GM18508 (cell line): ENCODE data around the gene PEX11B.
A peak's percentile ranks its signal among the peaks of the same experiment; 100 is the strongest.

Experiments
- ATAC-seq: cut with Tn5 transposase; IDR thresholded peaks from one replicate; pipeline ENCODE4 v1.9.1; 2021; ENCODE audit warnings: moderate number of reproducible peaks; ENCODE audit not compliant: insufficient read depth, unreplicated experiment

Gene PEX11B, protein sequence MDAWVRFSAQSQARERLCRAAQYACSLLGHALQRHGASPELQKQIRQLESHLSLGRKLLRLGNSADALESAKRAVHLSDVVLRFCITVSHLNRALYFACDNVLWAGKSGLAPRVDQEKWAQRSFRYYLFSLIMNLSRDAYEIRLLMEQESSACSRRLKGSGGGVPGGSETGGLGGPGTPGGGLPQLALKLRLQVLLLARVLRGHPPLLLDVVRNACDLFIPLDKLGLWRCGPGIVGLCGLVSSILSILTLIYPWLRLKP

DNA sequence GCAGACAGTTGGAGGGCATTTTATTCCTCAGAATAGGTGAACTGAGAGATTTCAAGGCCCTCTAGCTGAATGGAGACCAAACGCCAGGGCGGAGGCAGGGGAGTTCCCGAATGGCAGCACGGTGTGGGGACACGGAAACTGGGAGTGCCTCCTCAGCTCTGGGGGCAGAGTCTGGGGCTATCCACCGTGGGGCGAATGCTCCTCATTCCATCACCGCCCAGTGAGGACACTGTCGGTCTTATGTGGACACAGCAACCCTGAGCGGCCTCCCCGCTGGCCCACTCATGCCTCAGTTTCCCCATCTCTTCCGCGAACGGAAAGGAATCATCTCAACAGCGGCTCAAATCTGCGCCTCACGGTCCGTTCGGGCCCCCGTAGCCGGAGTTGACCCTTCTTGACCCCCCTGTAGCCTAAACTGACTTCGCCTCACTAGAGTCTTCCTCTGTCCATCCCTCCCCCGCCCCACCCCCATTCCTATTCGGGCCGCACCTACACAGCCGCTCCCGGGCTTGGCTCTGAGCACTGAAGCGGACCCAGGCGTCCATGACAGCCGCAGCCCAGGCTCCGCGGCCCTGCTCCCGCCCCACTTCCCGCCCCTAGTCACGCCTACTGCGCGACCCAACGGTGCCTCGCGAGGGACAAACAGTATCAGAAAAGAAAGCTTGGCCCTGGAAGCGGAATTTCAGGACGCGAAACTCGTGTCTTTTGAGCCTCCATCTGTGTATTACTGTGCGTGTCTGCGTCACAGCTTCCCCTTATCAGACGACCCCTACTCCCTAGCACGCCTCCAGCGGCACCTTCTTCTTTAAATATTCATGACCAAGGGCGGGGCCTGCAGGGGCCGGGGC, at the start of gene PEX11B:
TSS of gene PEX11B (minus strand) at position 574 of the 848 bp plus-strand sequence. CDS start at position 545, 29 bp downstream.
- ATAC-seq: no peak

DNA sequence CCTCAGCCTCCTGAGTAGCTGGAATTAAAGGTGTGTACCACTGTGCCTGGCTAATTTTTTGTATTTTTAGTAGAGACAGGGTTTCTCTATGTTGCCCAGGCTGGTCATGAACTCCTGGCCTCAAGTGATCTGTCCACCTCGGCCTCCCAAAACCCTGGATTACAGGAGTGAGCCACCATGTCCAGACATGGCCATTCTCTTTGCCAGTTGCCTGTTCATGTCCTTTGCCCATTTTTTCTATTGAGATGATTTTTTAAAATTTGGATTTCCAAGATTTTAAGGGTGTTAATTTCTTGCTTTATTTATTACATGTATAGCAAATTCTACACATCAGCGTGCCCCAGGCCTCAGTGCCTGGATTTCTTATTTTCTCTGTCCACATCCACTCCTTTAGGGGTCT, 48.8 kb upstream of the PEX11B start:
- ATAC-seq: no peak

DNA sequence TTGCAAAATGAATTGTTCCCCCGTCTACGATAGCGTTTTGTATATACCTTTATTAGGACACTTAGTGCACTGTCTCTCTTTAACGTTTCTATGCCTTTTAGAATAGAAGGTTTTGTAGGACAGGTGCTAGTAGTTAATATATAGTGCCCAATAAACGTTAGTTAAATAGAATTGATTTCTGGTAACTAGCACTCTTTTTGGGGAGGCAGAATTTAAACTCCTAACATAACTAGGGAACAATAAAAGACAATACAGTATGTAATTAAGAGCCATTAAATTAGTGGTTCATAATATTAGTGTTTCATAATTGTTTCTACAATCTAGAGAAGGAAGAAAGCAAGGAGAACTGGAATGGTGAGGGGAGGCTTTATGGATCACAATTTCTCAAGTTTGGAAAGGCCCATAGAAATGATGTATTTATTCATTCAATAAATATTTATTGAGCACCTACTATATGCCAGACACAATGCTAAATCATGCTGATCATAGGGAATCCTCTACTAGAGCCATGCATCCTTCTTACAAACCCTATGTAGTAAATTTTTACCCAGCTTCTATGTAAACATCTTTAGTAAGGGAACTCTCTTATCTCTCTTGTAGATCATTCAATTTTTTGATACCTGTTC, 46.7 kb upstream of the PEX11B start:
- ATAC-seq: no peak

DNA sequence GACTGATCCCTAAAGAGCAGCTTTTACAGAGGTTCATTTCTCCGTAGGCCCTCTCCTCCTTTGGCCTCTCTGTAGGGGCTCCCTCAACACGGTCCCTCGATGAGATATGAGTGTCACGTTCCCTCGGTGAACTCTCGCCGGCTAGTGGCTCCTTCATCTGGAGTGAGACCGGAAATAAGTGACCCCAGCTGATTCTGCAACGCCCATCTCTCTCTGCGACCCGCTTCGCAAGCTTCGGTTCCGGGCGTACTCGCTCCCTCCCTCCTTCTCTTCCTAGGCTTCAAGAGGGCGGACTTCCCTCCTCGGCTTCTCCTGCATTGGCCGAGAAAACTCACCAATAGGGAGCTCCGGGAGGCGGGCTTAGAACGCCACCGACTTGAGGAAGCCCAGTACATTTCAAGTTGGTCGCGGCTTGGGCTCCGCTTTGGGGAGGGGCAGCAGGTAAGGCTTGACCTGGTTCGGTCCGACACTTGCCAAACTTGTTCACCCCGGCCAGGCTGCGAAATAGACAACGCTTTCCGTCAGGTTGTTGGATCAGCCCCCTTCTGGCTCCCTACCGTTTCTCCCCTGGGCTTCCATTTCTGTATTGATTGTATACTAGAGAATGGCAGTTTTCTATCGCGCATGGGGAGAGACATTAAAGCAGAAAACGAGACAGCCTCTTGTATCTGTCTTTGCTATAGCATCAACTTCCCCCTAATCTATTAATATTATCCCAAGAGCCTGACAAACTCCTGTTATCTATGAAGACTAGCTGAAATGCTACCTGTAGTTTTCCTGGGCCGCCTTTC, 46.0 kb upstream of the PEX11B start, which contains the start of the genes ANKRD34A and POLR3GL:
TSS of gene ANKRD34A (minus strand) at position 248 of the 791 bp plus-strand sequence. CDS start 2,816 bp downstream, outside the sequence.
TSS of gene POLR3GL (plus strand) at position 363 of the 791 bp plus-strand sequence. CDS start 10,176 bp downstream, outside the sequence.
- ATAC-seq: peak; percentile 52

DNA sequence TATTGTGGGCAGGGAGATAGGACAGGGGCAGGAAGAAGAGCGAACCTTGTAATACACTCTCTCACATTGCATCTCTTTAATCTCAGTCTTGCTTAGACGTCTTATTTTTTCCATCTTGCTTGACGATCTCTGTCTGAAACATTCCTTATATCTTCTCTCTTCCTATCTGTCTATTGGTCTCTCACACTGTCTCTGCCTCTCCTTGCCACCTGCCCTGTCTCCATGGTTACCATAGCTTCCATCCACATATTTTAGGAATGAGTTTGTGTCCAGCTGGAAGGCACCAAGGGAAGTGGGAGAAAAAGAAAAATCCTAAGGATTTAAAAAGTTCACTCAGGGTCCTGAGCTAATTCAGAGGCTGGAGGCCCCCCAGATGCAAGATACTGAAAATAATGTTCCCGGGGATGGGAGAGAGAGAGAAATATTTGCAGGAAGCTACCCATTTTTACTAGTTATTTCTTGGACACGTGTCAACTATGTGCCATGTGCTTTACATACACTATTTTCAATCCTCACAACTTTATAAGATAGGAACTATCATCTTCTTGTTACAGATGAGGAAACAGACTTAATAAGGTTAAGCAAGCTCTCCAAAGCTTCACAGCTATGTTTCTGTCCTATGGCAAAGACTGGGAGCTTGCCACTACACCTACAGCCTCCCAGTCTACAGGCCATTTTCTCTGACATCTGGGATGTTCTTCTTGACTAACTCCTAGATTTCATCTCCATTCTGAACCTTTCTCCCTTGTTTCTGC, 44.9 kb upstream of the PEX11B start:
- ATAC-seq: no peak

DNA sequence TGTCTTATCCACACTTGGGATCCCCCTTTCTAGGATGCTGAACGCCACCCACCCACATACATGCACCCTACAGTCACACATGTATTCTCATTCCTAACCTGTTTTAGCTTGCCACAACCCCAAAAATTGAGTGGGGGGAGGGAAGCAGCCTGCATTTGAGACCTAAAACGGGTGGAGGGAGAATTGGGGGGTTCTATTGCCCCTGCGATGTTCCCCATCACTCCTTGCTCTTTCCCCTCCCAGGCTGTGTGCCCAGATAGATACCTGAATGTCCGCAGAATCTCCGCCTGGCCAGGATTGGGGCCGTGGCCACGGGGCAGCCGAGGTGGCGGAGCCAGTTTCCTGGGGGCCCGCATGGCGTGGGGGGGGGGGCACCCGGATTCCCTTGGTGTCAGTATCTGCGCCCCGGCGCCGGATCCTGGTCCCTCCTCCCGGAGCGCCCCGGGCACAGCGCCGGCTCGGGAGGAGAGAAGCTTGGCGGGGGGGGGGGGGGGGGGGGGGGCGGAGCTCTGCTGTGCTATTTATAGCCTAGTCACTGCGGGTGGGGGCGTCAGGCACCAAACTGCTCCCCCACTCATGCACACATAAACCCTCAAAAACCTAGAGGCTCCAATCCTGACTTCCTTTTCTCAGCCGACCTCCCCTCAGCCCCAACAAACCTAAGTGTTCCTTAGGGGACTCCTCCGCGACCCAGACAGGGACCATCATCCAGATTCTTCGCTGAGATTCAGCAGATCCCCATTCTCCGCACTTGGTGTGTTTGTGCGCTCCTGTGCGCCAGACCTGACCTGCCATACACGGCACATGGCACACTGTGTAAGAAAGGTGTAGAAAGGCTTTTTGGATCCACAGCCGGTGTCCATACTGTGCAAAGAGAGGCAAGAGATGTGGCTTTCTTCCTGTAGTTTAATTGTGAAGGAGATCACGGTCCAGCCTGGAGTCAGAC, 43.9 kb upstream of the PEX11B start:
- ATAC-seq: no peak

DNA sequence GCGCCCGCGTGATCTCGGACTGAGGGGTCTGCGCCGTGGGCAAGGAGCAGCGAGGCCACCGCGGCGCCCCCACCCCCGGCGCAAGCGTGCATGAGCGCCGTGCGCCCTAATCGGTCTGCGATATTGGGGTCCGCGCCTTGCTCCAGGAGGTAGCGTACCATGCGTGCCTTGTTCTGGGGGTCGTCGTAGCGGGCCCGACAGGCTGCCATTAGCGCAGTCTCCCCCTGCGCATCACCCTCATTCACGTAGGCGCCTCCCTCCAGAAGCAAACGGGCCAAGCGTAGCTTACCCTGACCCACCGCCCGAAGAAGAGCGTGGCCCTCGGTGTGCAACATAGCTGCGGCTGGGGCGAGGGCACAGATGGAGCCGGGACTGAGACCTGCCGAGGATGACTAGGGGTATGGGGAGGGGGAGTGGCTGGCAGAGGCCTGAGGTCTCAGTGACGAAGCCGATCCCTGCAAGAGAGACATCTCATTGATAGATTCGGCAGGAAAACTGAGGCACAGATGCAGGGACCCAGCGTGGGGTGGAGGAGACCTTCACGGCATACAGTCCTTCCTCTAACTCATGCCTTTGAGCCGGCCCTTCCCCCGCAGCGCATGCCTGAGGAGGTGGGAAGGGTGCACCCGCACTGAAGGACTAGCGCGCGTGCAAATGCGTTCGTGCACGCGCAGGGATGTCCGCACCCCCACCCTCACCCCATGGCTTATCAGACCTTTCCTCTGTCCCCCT, 43.1 kb upstream of the PEX11B start:
- no peak for ATAC-seq

DNA sequence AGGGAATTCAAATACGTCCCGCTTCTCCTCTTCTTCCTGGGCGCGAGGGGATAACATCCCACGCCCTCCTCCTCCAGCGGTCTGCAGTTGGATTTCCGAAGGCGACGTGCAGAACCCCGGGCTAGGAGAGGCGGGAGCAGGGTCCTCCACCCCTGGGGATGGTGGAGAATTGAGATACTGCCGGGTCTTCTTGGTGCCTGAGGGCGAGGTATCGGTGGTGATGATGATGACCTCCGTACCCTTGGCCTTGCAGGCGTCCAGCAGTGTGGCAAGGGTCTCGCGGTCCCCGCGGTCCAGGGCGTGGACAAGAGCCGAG, 42.5 kb upstream of the PEX11B start:
- ATAC-seq: no peak

DNA sequence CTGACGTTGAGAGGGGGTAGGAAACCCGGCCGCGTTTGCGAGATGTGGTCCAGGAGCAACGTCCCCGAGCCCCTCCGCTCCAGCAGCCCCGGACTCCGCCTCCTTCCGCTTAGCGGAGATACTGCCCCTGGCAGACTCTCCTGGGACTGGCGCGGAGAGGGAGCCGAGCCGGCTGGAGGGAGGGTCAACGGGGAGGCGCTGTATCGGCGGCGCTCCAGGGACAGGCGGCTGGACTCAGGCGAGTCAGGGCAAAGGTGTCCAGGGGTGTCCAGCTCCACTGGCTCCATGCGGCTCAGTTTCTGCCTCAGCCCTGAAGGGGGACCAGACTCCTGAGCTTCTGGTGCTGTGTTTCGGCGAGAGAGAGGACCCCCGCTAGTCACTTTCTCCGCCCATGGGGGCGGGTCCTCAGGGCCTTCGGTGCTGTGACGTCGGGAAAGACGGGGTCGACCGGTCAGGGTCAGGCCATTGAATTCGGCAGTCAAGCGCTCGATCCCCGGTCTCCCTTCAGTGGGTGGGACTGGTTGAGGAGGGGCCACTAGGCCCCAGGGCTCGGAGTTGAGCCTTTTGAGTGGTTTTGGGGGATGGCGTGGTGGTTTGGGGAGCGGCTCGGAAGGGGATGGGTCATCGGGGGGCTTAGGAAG, 42.1 kb upstream of the PEX11B start:
- ATAC-seq: no peak

DNA sequence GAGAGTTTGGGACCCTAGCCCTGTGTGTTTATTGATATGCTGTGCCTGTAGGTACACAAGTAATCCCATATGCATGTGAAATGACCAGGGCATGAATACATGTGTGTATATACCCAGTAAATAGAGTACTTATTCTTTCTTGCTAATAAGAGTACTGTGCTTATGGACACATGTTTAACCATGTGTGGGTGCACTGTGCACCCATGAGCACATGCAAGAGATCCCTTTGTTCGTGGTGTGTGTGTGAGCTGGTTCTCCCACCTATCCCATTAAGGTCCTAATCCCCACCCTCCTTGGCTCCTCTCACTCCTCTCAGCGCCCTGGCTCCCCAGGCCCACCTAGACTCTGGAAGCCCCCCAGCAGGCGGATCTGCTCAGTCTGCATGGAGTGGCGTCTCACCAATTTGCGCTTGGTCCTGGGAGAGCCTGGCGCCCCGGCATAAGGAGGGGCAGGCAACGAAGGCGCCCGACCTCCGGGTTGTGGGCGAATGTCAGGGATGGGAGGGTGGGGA, 41.5 kb upstream of the PEX11B start:
- ATAC-seq: no peak

DNA sequence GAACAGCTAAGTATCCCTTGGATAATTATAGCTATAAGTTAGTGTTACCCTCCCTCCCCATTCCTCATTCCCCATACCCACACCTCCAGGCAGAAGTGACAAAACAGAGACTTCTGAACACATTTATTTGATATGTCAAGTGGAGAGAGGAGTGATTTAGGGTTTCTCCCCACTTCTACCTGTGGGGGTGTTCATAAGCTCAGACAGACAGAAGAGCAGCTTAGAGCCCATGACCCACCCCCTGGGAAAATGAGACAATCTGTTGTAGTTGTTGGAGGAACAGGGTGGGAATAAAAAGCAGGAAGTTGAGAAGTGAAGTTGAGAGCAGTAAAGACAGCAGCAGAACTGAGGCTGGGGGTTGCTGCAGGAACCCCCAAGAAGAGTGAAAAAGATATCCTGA, 40.8 kb upstream of the PEX11B start:
- ATAC-seq: no peak

DNA sequence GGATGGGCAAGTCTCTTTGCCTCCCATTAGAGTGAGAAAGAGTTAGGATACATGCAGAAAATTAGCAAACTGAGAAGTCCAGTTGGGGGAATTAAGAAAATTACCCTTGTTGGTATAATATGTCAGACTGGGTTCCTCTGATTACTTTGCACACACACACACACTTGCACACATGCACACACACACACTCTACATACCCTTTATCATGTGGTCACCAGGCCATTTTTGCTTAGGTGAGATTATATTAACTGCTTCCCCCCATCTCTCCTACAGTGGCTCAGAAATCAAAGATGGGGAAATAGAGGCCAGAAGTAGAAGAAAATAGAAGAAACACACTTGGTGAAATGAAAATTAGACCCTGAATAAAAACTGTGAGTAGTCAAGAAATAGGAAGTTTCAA, 40.2 kb upstream of the PEX11B start:
- no peak for ATAC-seq

DNA sequence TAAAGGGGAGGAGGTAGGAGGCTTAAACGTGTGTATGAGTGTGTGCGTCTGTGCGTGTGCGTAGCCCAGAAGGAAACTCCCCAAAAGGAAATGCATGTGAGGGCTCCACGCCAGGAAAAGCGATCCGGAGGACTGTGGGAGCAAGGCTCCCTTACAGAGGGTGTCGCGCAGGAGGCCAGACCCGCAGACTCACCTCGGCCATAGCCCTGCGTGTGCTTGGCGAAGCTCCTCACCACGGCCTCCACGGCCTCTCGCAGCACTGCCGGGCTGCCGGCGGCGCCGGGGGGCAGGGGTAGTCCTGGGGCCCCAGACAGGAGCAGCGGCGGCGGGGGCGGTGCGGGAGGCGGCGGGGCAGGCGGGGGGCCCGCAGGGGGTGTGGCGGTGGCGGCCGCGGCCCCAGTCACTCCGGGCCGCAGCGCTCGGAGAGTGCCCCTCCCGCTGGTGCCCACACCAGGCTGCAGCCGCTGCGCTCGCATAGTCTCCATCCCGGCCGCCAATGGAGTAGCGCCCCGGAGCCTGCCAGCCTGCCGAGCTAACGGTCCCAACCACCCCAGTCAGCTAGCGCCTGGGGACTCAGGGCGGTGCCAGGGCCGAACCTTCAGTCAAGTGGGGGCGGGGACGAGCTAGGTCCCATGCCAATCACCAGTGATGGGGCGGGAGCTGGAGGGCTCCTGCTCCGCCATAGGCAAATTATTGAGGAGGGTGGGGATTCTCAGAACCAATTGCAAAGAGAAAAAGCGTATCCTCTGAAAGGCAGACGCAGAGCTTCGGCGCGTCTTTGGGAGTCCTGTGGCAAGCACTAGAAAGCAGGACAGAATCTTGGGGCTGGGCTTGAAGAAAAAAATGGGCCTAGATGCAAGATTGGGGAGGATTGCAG, 39.2 kb upstream of the PEX11B start, which contains the start of gene LIX1L:
TSS of gene LIX1L (minus strand) at position 575 of the 877 bp plus-strand sequence. CDS start at position 485, 90 bp downstream.
- peak; percentile 71 for ATAC-seq

DNA sequence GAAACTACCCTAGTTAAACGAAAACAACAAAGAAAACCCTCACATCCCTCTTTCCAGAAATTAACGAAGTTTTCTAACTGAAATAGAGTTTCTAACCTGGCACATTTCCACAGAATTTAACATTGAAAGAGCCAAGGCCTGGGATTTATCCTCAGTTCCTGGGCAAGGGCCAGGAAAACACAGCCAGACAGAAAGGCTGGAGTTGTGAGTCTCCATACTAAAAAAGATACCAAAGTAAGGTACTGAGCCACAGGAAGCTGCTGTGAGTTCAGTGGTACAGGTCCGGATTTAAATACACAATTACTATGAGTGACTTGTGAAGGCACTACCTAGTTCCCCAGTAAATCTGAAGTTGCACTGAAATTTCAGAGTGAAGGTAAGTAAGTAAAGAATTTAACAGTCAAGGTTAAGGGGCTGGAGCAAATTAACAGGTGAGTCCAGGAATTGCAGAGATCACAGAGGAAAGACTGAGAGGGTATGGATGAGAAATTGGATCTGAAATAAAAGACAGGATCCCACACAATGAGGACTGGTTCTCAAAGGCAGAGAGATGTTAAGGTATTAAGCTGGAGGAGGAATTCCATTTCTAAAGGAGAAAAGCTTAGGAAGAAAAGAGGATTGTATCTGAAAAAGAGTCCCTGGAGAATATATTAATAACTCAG, 38.4 kb upstream of the PEX11B start:
- ATAC-seq: no peak

DNA sequence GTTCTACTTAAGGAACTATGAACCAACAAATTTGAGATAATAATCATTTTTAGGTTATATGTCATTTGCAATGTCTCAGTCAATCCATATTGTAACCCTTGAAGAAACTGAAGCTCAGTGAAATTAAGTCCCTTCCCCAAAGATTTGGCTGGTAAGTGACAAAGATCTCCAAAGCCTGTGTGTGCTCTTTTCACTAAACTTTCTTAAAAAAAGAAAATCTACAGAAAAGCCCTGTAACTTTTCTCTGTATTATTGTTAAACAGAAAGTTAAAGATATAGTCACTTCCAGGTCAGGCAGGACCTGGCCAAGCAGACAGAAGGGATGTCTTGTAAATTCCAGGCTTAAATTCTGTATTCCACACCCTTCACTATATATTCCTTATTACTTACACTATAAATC, 37.8 kb upstream of the PEX11B start:
- no peak for ATAC-seq

DNA sequence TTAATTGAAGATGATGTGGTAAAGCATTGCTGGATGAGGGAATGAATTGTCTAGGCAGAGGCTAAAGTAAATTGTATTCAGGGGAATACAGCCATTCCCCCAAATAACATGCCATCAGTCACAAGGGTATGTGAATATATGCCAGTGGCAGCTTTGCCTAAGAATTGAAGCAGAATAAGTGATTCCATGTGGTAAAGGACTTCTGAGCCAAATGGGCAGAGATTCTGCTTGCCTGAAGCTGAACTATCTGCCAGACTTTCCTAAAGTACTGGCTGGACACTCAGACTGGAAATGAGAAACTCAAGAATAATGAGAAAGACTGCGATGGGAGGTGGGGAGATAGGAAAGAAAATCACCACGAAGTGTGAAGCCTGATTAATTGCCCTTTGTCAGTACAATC, 36.9 kb upstream of the PEX11B start:
- ATAC-seq: no peak
